Lower lobe of right lung (tissue), 2 donors: Measurements from ENCODE around the gene TAF11. TPM values are rescaled to one million over a fixed set of nuclear protein-coding genes. Genes with fewer than 3 reads are reported as not detected.
"Not testable (repeated sequence)": the region's sequence is repeated elsewhere in the genome, so short reads cannot be mapped to it uniquely, and the experiment has no call there.

Experiments
- ATAC-seq, 2 donors: fragments of 200-7000 bp; cut with Tn5 transposase; one replicate each; pipeline ENCODE4 v1.9.1; 2020 to 2022; ENCODE audit warnings: mild to moderate bottlenecking in 2 of 2, moderate library complexity in 2 of 2
- DNase-seq: peaks from one replicate; pipeline ENCODE4 v3.0.0-alpha.2; 2020
- H3K27ac ChIP-seq: fragments of 200-600 bp; one replicate; pipeline ENCODE4 v1.8.0; 2022
- H3K27me3 ChIP-seq: fragments of 200-600 bp; one replicate; pipeline ENCODE4 v1.8.0; 2022; ENCODE audit warnings: low read depth
- H3K36me3 ChIP-seq: fragments of 200-600 bp; one replicate; pipeline ENCODE4 v1.8.0; 2022; ENCODE audit warnings: mild to moderate bottlenecking
- H3K4me1 ChIP-seq: fragments of 200-600 bp; one replicate; pipeline ENCODE4 v1.8.0; 2022
- H3K4me3 ChIP-seq: fragments of 200-600 bp; one replicate; pipeline ENCODE4 v1.8.0; 2022; ENCODE audit warnings: mild to moderate bottlenecking
- H3K9me3 ChIP-seq: fragments of 200-600 bp; one replicate; pipeline ENCODE4 v1.8.0; 2022
- intact Hi-C: fragments of 100-400 bp; cut with DNase I; formaldehyde crosslinking; loops from one replicate; pipeline ENCODE4 v1.11.0; 2022
- total RNA-seq: library from RNA; stranded (reverse); fragmentation: NEBNext Ultra II Directional; extraction: Animal tissue kit (Norgen Biotek cat#: 25700); gene quantifications from one replicate; pipeline ENCODE4 v1.2.1, GENCODE V29; 2021
- TF ChIP-seq, protein P1 (sequence below): fragments of 200-600 bp; IDR thresholded peaks from one replicate; pipeline ENCODE4 v1.8.0; 2022; ENCODE audit warnings: antibody characterized with exemption, mild to moderate bottlenecking
- donor health status: DM: no; HTN: yes; CAD: no; lungs with severe emphysema.

Gene TAF11
- total RNA-seq, 1 donor from 2014 or later, result 20.7 TPM

DNA sequence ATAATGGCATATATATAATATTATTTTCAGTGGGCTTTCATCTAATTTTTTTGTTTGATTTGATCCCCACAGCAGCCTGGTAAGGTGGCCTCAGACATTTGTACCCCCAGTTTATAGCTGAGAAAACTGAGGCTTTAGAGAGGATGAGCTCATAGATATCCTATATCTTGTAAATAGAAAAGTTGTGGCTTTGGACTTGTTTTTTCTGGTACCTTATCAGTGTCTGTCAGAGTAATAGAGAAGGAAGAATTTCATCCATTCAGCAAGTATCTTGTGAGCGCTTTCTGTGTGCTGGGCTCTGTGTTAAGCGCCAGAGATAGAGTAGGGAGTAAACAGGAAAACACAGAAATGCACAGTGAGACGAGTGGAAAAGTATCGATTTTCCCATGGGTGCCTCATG lies 27.9 kb downstream of the TAF11 start:
- TF ChIP-seq, protein P1, sequence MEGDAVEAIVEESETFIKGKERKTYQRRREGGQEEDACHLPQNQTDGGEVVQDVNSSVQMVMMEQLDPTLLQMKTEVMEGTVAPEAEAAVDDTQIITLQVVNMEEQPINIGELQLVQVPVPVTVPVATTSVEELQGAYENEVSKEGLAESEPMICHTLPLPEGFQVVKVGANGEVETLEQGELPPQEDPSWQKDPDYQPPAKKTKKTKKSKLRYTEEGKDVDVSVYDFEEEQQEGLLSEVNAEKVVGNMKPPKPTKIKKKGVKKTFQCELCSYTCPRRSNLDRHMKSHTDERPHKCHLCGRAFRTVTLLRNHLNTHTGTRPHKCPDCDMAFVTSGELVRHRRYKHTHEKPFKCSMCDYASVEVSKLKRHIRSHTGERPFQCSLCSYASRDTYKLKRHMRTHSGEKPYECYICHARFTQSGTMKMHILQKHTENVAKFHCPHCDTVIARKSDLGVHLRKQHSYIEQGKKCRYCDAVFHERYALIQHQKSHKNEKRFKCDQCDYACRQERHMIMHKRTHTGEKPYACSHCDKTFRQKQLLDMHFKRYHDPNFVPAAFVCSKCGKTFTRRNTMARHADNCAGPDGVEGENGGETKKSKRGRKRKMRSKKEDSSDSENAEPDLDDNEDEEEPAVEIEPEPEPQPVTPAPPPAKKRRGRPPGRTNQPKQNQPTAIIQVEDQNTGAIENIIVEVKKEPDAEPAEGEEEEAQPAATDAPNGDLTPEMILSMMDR, result no peak
- no peaks in the 10 kb centered on the region for H3K27me3 ChIP-seq
- no peaks in the 10 kb centered on the region for H3K4me1 ChIP-seq
- ATAC-seq (no peak), DNase-seq (no peak)
- no peak overlapping the region for H3K27ac ChIP-seq
- peaks cover 85% of the 10 kb centered on the region for H3K36me3 ChIP-seq
- no peak overlapping the region for H3K4me3 ChIP-seq
- intact Hi-C loops, result no loop called here
- no peaks in the 10 kb centered on the region for H3K9me3 ChIP-seq

DNA sequence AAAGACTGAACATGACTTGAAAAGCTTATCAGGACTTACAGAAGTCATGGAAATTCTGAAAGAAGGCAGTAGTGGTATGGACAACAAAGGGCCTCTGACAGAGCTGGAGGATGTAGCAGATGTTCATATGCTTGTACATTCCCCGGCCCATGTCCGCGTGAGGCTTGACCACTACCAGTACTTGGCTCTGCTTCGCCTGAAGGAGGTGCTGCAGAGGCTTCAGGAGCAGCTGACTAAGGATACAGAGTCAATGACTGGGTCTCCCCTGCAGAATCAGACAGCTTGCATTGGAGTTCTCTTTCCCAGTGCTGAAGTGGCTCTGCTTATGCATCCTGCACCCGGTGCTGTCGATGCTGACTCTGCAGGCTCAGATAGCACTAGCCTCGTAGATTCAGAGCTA lies 29.2 kb downstream of the TAF11 start:
- ATAC-seq (no peak), DNase-seq (no peak)
- TF ChIP-seq, protein P1, result no peak
- Histone ChIP-seq H3K4me1 (no peaks in the 10 kb centered on the region), H3K4me3 (no peak overlapping the region), H3K36me3 (peaks cover 78% of the 10 kb centered on the region), H3K27ac (no peak overlapping the region), H3K9me3 (no peaks in the 10 kb centered on the region), H3K27me3 (no peaks in the 10 kb centered on the region)
- intact Hi-C loops, result no loop called here

DNA sequence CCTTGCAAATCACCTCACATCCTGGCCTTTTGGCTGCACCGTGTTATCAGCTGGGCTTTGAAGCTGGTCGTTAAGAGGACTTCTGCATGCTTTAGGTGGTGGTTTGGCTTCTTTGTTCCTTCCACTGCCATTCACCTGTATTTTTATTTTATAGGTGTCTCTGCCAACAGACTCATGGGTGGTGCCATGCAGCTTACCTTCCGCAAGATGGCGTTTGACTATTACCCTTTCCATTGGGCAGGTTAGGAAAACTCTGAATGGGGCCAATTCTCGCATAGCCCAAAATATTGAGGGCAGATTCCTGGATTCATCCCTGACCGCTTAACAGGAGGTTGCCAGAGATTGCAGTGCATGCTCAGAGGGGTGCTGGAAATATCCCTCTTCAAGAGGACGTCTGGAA lies 32.4 kb downstream of the TAF11 start:
- H3K4me1 ChIP-seq, result no peaks in the 10 kb centered on the region
- no peak overlapping the region for H3K4me3 ChIP-seq
- TF ChIP-seq, protein P1, result no peak
- intact Hi-C loops, result no loop called here
- DNase-seq, result no peak
- H3K9me3 ChIP-seq, result no peaks in the 10 kb centered on the region
- ATAC-seq, result no peak
- H3K27ac ChIP-seq, result no peak overlapping the region
- H3K36me3 ChIP-seq, result peaks cover 75% of the 10 kb centered on the region
- no peaks in the 10 kb centered on the region for H3K27me3 ChIP-seq

DNA sequence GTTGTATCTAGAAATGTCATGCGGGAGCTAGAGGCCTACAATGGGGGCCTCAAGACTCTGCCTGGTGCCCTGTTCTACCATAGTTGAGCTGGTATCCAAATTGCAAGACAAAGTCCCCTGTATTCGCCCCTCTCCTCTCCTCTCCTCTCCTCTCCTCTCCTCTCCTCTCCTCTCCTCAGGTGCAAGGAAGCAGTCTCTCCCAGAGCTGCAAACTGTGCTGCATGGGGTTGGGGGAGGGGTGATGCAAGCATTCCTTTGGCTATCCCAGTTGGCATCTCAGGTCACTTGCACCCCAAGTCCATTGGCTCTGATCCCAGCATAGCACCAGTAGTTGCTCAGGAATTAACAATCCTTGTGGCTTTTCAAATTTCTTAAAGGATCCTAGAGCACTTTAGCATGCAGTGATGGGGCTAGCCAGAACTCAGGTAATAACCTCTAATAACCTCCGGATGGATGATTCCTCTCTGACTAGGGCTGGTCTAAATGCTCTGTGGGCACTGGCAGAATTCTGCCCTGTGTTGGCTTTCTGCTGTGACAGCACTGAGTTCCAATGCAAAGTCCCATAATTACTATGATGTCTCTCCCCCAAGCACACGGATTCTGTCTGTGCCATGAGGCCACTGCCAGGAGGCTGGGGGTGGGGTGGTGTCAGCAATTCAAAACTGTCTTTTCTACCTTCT lies 35.3 kb downstream of the TAF11 start:
- Histone ChIP-seq H3K4me1 (no peaks in the 10 kb centered on the region), H3K9me3 (no peaks in the 10 kb centered on the region), H3K4me3 (no peak overlapping the region), H3K27ac (no peak overlapping the region), H3K36me3 (peaks cover 56% of the 10 kb centered on the region), H3K27me3 (no peaks in the 10 kb centered on the region)
- TF ChIP-seq, protein P1, result no peak
- no peak for DNase-seq
- no peak for ATAC-seq
- intact Hi-C loops, result no loop called here

DNA sequence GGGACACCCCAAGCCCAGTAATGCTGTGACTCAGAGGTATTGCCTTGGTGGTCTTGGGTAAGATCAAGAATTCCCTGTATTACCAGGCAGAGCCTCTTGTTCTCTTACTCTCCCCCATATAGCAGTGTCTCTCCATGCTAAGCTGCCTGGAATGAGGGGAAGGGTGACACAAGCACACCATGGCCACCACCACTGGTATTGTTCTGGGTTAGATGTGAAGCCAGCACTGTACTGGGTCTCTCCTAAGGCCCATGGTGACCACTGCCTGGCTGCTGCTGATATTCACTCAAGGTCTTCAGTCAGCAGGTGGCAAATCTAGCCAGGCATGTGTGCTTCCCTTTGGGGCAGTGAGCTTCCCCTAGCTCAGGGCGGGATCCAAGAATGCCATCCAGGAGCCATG lies 36.5 kb downstream of the TAF11 start:
- Histone ChIP-seq H3K9me3 (no peaks in the 10 kb centered on the region), H3K4me1 (no peaks in the 10 kb centered on the region), H3K27me3 (no peaks in the 10 kb centered on the region), H3K4me3 (no peak overlapping the region), H3K36me3 (peaks cover 45% of the 10 kb centered on the region), H3K27ac (no peak overlapping the region)
- intact Hi-C loops, result no loop called here
- ATAC-seq (no peak), DNase-seq (no peak)
- TF ChIP-seq, protein P1, result no peak

DNA sequence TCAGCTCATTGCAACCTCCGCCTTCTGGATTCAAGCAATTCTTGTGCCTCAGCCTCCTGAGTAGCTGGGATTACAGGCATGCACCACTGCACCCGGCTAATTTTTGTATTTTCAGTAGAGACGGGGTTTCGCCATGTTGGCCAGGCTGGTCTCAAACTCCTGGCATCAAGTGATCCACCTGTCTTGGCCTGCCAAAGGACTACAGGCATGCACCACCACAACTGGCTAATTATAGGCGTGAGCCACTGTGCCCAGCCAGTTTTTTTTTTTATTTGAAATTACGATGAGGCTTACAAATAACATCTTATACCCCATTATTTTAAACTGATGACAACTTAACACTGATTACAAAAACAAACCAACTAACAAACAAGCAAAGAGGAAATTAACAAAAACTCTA lies 38.8 kb downstream of the TAF11 start:
- intact Hi-C loops, H3K27me3 ChIP-seq, H3K9me3 ChIP-seq, H3K27ac ChIP-seq, H3K4me3 ChIP-seq, ATAC-seq, H3K4me1 ChIP-seq, DNase-seq: not testable (repeated sequence)
- peaks cover 28% of the 10 kb centered on the region for H3K36me3 ChIP-seq
